K562 (cell line): Measurements from ENCODE around the gene COL24A1. TPM values are rescaled to one million over a fixed set of nuclear protein-coding genes. Genes with fewer than 3 reads are reported as not detected.

Experiments
- ATAC-seq: fragments of 200-7000 bp; cut with Tn5 transposase; 3 replicates; pipeline ENCODE4 v1.9.1; 2020; ENCODE audit warnings: moderate library complexity
- BruUV-seq: library from RNA; stranded (reverse); fragments of 400-500 nt; replicated peaks from 2 replicates; lab custom pipeline; 2021; lab: Mats Ljungman, UMichigan
- CTCF ChIA-PET: fragments of 300-600 bp; formaldehyde crosslinking; extraction: SDS; loops from one replicate; lab custom pipeline; 2021; ENCODE audit warnings: low intra/inter-chr PET ratio; lab: Yijun Ruan, JAX
- POLR2A ChIA-PET: fragments of 300-600, 350-650 bp; sonication (Branson Sonifier 250); formaldehyde crosslinking; extraction: SDS; loops from one replicate; lab custom pipeline; 2021; ENCODE audit warnings: antibody characterized with exemption, inconsistent platforms; lab: Yijun Ruan, JAX
- DNase-seq, 4 experiments: peaks; one replicate each; pipeline versions ENCODE4 v3.0.0 to v3.0.0-alpha.2; 2011 to 2018; ENCODE audit warnings: low spot score in 3 of 4, mixed read lengths in 3 of 4; ENCODE audit errors: extremely low read depth in 1 of 4
- FAIRE-seq: peaks from 2 replicates; lab custom pipeline; 2011; peaks lifted over from hg19 to GRCh38; lab: Jason Lieb, UNC
- H2AFZ ChIP-seq: 2 replicates; pipeline ENCODE4 v1.6.0; 2011; ENCODE audit warnings: low read depth, low read length, control low read depth, inconsistent platforms
- H3K27ac ChIP-seq: fragments of 200-600 bp; 3 replicates; pipeline ENCODE4 v1.8.0; 2011; ENCODE audit warnings: low read depth, mild to moderate bottlenecking, control low read depth, inconsistent platforms, low read length, moderate library complexity, mixed read lengths; ENCODE audit errors: extremely low read depth
- H3K27me3 ChIP-seq, 2 experiments: fragments of 300-600 bp in 1 of 2; 2 replicates in 1 of 2; 3 replicates in 1 of 2; pipeline versions ENCODE4 v1.6.0 to v1.8.0; 2011; ENCODE audit warnings: inconsistent platforms in 2 of 2, low read length in 2 of 2, mild to moderate bottlenecking in 1 of 2, mixed read lengths in 1 of 2, moderate library complexity in 1 of 2; ENCODE audit not compliant: control insufficient read depth in 2 of 2, insufficient read depth in 2 of 2
- H3K36me3 ChIP-seq: fragments of 300-600 bp; 3 replicates; pipeline ENCODE4 v1.8.0; 2011; ENCODE audit warnings: mild to moderate bottlenecking, low read length, inconsistent platforms; ENCODE audit not compliant: control insufficient read depth, insufficient read depth
- H3K4me1 ChIP-seq, 2 experiments: fragments of 200-600 bp in 1 of 2; replicated peaks in 1 of 2; 2 replicates in 1 of 2; 3 replicates in 1 of 2; pipeline versions ENCODE4 v1.5.1 to v1.8.0; 2011; ENCODE audit warnings: inconsistent platforms in 2 of 2, low read length in 2 of 2, mild to moderate bottlenecking in 1 of 2, mixed read lengths in 1 of 2, moderate library complexity in 1 of 2; ENCODE audit not compliant: control insufficient read depth in 2 of 2, insufficient read depth in 2 of 2
- H3K4me2 ChIP-seq: 2 replicates; pipeline ENCODE4 v1.6.1; 2011; ENCODE audit warnings: low read length, control low read depth, inconsistent platforms, mixed read lengths; ENCODE audit not compliant: insufficient read depth
- H3K4me3 ChIP-seq: fragments of 200-600 bp; sonication (generic), shearing (Covaris generic); 2 replicates; pipeline ENCODE4 v1.5.1; 2016; ENCODE audit warnings: control low read depth, inconsistent platforms
- H3K79me2 ChIP-seq: fragments of 200-600 bp; 3 replicates; pipeline ENCODE4 v1.8.0; 2011; ENCODE audit warnings: low read length, inconsistent platforms; ENCODE audit not compliant: control insufficient read depth, insufficient read depth
- H3K9ac ChIP-seq, 2 experiments: 2 replicates each; pipeline versions ENCODE4 v1.6.0 to v1.6.1; 2011; ENCODE audit warnings: low read depth in 2 of 2, low read length in 2 of 2, control low read depth in 1 of 2, inconsistent platforms in 1 of 2, mild to moderate bottlenecking in 1 of 2, mixed read lengths in 1 of 2; ENCODE audit not compliant: insufficient read depth in 1 of 2
- H3K9me1 ChIP-seq: one replicate; pipeline ENCODE4 v1.6.0; 2011; ENCODE audit warnings: inconsistent platforms, mild to moderate bottlenecking, low read length, moderate library complexity; ENCODE audit not compliant: control insufficient read depth, insufficient read depth
- H3K9me3 ChIP-seq: replicated peaks from 2 replicates; pipeline ENCODE4 v1.5.1; 2011; ENCODE audit warnings: low read depth, low read length, inconsistent platforms; ENCODE audit not compliant: control insufficient read depth, insufficient read depth
- H4K20me1 ChIP-seq: replicated peaks from 2 replicates; pipeline ENCODE4 v1.6.1; 2011; ENCODE audit warnings: low read length, inconsistent platforms, mixed read lengths; ENCODE audit not compliant: control insufficient read depth, insufficient read depth
- HBP1 ChIP-seq: fragments of 450-650 bp; formaldehyde crosslinking; IDR thresholded peaks from 2 replicates; pipeline ENCODE4 v1.4.0; 2022; ENCODE audit warnings: missing genetic modification characterization
- KDM4B ChIP-seq, 2 experiments: fragments of 450-650 bp in 1 of 2; sonication (generic) in 1 of 2; IDR thresholded peaks; 2 replicates each; pipeline ENCODE4 v1.6.1; 2016 to 2017; ENCODE audit warnings: borderline replicate concordance in 2 of 2, antibody characterized with exemption in 1 of 2, low read depth in 1 of 2, mild to moderate bottlenecking in 1 of 2
- NONO ChIP-seq, 2 experiments: fragments of 200-400 bp in 1 of 2; fragments of 450-650 bp in 1 of 2; formaldehyde crosslinking in 1 of 2; IDR thresholded peaks; 2 replicates each; pipeline ENCODE4 v1.6.1; 2017; ENCODE audit warnings: low read depth in 2 of 2, mild to moderate bottlenecking in 2 of 2, moderate library complexity in 2 of 2, low read length in 1 of 2
- PATZ1 ChIP-seq: fragments of 250-450 bp; sonication (Bioruptor Pico); IDR thresholded peaks from 2 replicates; pipeline ENCODE4 v1.5.0; 2020; ENCODE audit warnings: mild to moderate bottlenecking, borderline replicate concordance
- POU5F1 ChIP-seq: fragments of 150-350 bp; IDR thresholded peaks from 2 replicates; pipeline ENCODE4 v1.6.1; 2014; ENCODE audit warnings: borderline replicate concordance, low read length, low read depth, mild to moderate bottlenecking; ENCODE audit not compliant: partially characterized antibody
- RNF219 ChIP-seq: fragments of 250-450 bp; sonication (Bioruptor Pico); IDR thresholded peaks from 2 replicates; pipeline ENCODE4 v1.5.0; 2022; ENCODE audit warnings: mild to moderate bottlenecking
- SMAD4 ChIP-seq: fragments of 250-450 bp; sonication (Bioruptor Pico); conservative IDR thresholded peaks from 2 replicates; pipeline ENCODE4 v1.8.0; 2021; ENCODE audit warnings: inconsistent platforms, mild to moderate bottlenecking, moderate library complexity
- SMARCA4 ChIP-seq: fragments of 450-650 bp; IDR thresholded peaks from 2 replicates; pipeline ENCODE4 v1.6.1; 2016
- TAF1 ChIP-seq: IDR thresholded peaks from 2 replicates; pipeline ENCODE4 v1.6.1; 2011; ENCODE audit warnings: mild to moderate bottlenecking, low read length, moderate library complexity; ENCODE audit not compliant: insufficient read depth, control insufficient read depth, severe bottlenecking; ENCODE audit errors: extremely low read depth
- ZNF449 ChIP-seq: fragments of 250-450 bp; sonication (Bioruptor Pico); IDR thresholded peaks from 2 replicates; pipeline ENCODE4 v1.8.0; 2022; ENCODE audit warnings: moderate library complexity, mild to moderate bottlenecking, inconsistent platforms
- ZSCAN29 ChIP-seq: fragments of 450-650 bp; IDR thresholded peaks from 2 replicates; pipeline ENCODE4 v1.6.1; 2017
- WGBS: fragments of 100-300 bp; shearing (Covaris generic); methylation state at CpG from one replicate; pipeline ENCODE4 v1.1.6; 2016; ENCODE audit warnings: low coverage, mixed read lengths; ENCODE audit not compliant: insufficient coverage; ENCODE audit errors: missing lambda C conversion rate; 5-methylcytosine and 5-hydroxymethylcytosine counted together
- in situ Hi-C: fragments of 300-500 bp; cut with MboI; formaldehyde crosslinking; loops from 4 replicates; pipeline ENCODE4 v1.15.0; 2018; ENCODE audit warnings: inconsistent platforms, mixed read lengths
- intact Hi-C: fragments of 100-400 bp; cut with micrococcal nuclease; formaldehyde crosslinking; loops from 2 replicates; pipeline ENCODE4 v1.14.2; 2022
- polyA plus RNA-seq, 8 experiments: library from polyadenylated mRNA; depleted of rRNA in 4 of 8; stranded (reverse) in 5 of 8; unstranded in 3 of 8; fragments of >200 nt; fragmentation: Nextera tagmentation in 2 of 8; fragmentation: Illumina TruSeq in 1 of 8; extraction: Ambion mirVana in 2 of 8; extraction: Trizol in 1 of 8; gene quantifications; 2 replicates each; pipeline versions ENCODE4 v1.2.1 to v1.2.3, GENCODE V29; 2011 to 2014; ENCODE audit warnings: inconsistent platforms in 1 of 8, missing spikeins in 1 of 8
- total RNA-seq, 7 experiments: library from RNA; depleted of rRNA in 6 of 7; stranded (reverse); fragments of >200 nt in 6 of 7; fragmentation: Illumina TruSeq in 2 of 7; extraction: Trizol in 2 of 7; gene quantifications; 2 replicates each; pipeline versions ENCODE4 v1.2.1 to v1.2.3, GENCODE V29; 2011 to 2021; ENCODE audit warnings: low replicate concordance in 1 of 7

Gene COL24A1
- total and polyA plus RNA-seq, 9 of the 15 experiments (the other 6 are each of a cell fraction or from before 2014, with no cell fraction given) = 0.01 to 0.06 (median 0.03) TPM; not detected in 2

GRCh38 chr1:85947186-85947585 lies 209.4 kb downstream of the COL24A1 start (continued):
- TF ChIP-seq ZNF449 (CRISPR knock-in tag) (no peak), SMARCA4 (no peak), POU5F1 (no peak), ZSCAN29 (no peak)
- TF ChIP-seq, all 486 proteins: peak for 0

GRCh38 chr1:85943945-85944344 lies 212.6 kb downstream of the COL24A1 start:
- POLR2A ChIA-PET = no interaction called here
- FAIRE-seq = no peak
- Histone ChIP-seq H3K27me3 (no peaks in the 10 kb centered on the region), H3K4me3 (no peak overlapping the region), H4K20me1 (no peaks in the 10 kb centered on the region), H3K36me3 (no peaks in the 10 kb centered on the region), H3K4me2 (no peak overlapping the region), H3K9ac (no peak overlapping the region), H2AFZ (no peak overlapping the region), H3K4me1 (no peaks in the 10 kb centered on the region), H3K9me1 (no peaks in the 10 kb centered on the region), H3K9me3 (no peaks in the 10 kb centered on the region), H3K79me2 (no peaks in the 10 kb centered on the region), H3K27ac (no peak overlapping the region)
- intact Hi-C loops = no loop called here
- in situ Hi-C loops = no loop called here
- WGBS = 0% methylated on average over 1 of the region's 1 CpG
- BruUV-seq = no TSS peak
- ATAC-seq = no peak
- no peak for DNase-seq
- CTCF ChIA-PET = no interaction called here
- no peak for TF ChIP-seq KDM4B (IDR thresholded peaks at IDR 0.05; ENCODE audit: borderline replicate concordance in 2 of 2, low read depth in 1 of 2)
- TF ChIP-seq HBP1 (CRISPR knock-in tag) = no peak
- no peak for TF ChIP-seq PATZ1 (CRISPR knock-in tag)
- TF ChIP-seq TAF1 = no peak
- TF ChIP-seq SMAD4 (CRISPR knock-in tag) = no peak
- no peak for TF ChIP-seq RNF219
- TF ChIP-seq NONO (IDR thresholded peaks at IDR 0.05; ENCODE audit: low read depth in 2 of 2, low read length in 1 of 2) = no peak
